GM13977 (cell line): ENCODE results near the gene ARHGEF16.

Experiments used
- DNase-seq: peaks from one replicate; pipeline ENCODE4 v3.0.0; 2012; ENCODE audit warnings: low spot score
- CTCF ChIP-seq: IDR thresholded peaks from 2 replicates; pipeline ENCODE4 v1.5.1; 2012; ENCODE audit warnings: mild to moderate bottlenecking, control low read depth; ENCODE audit not compliant: insufficient read depth; ENCODE audit errors: extremely low read depth, missing control alignments
- in situ Hi-C: fragments of 300-500 bp; cut with MboI; formaldehyde crosslinking; loops from one replicate; pipeline ENCODE4 v1.12.0; 2022; ENCODE audit warnings: low sequenced_read_pairs, low pct_unique_long_range_greater_than_20kb, mixed read lengths, inconsistent platforms; ENCODE audit not compliant: unreplicated experiment

ARHGEF16 gene

GRCh38 chr1:3521426-3521825, 67.0 kb downstream of the ARHGEF16 start:
- DNase-seq = no peak
- no peak for TF ChIP-seq CTCF
- in situ Hi-C loops = no loop called here

GRCh38 chr1:3522112-3522511, 67.6 kb downstream of the ARHGEF16 start:
- no peak for TF ChIP-seq CTCF
- in situ Hi-C loops = no loop called here
- DNase-seq = no peak

- in situ Hi-C loops = no loop called here
- no peak for TF ChIP-seq CTCF
These were observed 68.2 kb downstream of the ARHGEF16 start for GRCh38 chr1:3522564-3523265.

GRCh38 chr1:3523980-3524379, 69.5 kb downstream of the ARHGEF16 start:
- no peak for DNase-seq
- TF ChIP-seq CTCF = no peak
- in situ Hi-C loops = no loop called here

More at GRCh38 chr1:3522564-3523265, 68.2 kb downstream of the ARHGEF16 start:
- DNase-seq = no peak

- DNase-seq = no peak
- in situ Hi-C loops = no loop called here
- TF ChIP-seq CTCF = no peak
These were observed 70.2 kb downstream of the ARHGEF16 start for GRCh38 chr1:3524556-3525203.

GRCh38 chr1:3525551-3526482, 71.4 kb downstream of the ARHGEF16 start:
- no peak for DNase-seq
- TF ChIP-seq CTCF = no peak
- in situ Hi-C loops = no loop called here
